ENCODE measurements around the gene ATP7B. TPM values are rescaled to one million over a fixed set of nuclear protein-coding genes. Genes with fewer than 3 reads are reported as not detected.
A peak's percentile ranks its signal among the peaks of the same experiment; 100 is the strongest.

Gene ATP7B
- total and polyA plus RNA-seq, 2 donors: 1.2 to 1.8 TPM

DNA sequence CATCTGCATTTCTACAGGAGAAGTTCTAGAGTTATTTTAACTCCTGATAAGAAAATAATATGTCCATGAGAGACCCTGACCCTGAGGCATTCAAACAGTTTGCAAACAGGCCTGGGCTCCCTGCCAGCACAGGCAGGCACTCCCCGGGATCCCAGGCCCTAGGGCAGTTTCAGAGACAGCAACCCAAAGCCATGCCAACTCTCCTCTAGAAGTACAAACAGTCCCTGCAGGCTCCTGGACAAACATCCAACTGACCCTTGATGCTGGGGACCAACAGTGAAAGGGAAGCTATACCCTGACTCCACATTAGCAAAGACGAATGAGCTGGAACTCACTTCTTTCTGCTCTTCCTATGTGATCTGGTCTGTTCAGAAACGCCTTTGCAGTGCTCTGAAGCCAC is 104.7 kb downstream of the ATP7B start:
- WGBS: 96% methylated on average over 3 of the region's 3 CpGs
- DNase-seq (ENCODE audit: low read depth in 6 of 9, low spot score in 9 of 9): no peak
- H3K9me3 ChIP-seq (ENCODE audit: control insufficient read depth in 2 of 2, insufficient read depth in 1 of 2, low read length in 1 of 2): no peaks in the 10 kb centered on the region
- no peak overlapping the region for H3K4me3 ChIP-seq (ENCODE audit: low read length in 2 of 2)
- H3K4me1 ChIP-seq (ENCODE audit: control insufficient read depth in 2 of 2, insufficient read depth in 2 of 2, low read length in 2 of 2): peaks cover 3 to 17% of the 10 kb centered on the region in 2 donors
- H3K36me3 ChIP-seq (ENCODE audit: control insufficient read depth in 2 of 2, insufficient read depth in 2 of 2, low read length in 1 of 2): no peaks in the 10 kb centered on the region
- no peaks in the 10 kb centered on the region for H3K27me3 ChIP-seq (ENCODE audit: control insufficient read depth in 2 of 2, insufficient read depth in 1 of 2, low read length in 1 of 2)
- no peak overlapping the region for H3K27ac ChIP-seq (ENCODE audit: low read depth in 1 of 2, low read length in 1 of 2)

DNA sequence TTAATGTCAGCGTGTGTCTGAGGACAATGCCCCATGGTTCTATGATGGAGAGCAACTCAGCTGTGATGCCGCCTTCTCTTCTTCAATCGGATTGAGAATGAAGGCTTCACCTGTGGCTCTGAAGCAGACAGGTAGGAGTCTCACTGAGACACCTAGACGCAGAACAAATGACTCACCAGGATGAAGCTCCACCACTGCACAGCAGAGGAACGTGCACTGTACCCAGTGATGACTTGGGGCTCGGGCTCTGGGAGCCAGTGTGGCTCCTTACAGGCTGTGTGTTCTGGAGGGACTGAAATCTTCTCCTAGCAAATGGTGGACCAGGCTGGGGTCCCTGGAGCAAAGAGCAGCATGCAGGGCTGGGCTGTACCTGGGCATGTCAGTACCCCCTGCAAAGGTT is 105.5 kb downstream of the ATP7B start:
- no peaks in the 10 kb centered on the region for H3K36me3 ChIP-seq (ENCODE audit: control insufficient read depth in 2 of 2, insufficient read depth in 2 of 2, low read length in 1 of 2)
- no peak overlapping the region for H3K4me3 ChIP-seq (ENCODE audit: low read length in 2 of 2)
- H3K4me1 ChIP-seq (ENCODE audit: control insufficient read depth in 2 of 2, insufficient read depth in 2 of 2, low read length in 2 of 2): peaks cover 3 to 17% of the 10 kb centered on the region in 2 donors
- DNase-seq (ENCODE audit: low read depth in 6 of 9, low spot score in 9 of 9): no peak
- H3K9me3 ChIP-seq (ENCODE audit: control insufficient read depth in 2 of 2, insufficient read depth in 1 of 2, low read length in 1 of 2): no peaks in the 10 kb centered on the region
- WGBS: 80% methylated on average over 6 of the region's 6 CpGs
- H3K27me3 ChIP-seq (ENCODE audit: control insufficient read depth in 2 of 2, insufficient read depth in 1 of 2, low read length in 1 of 2): no peaks in the 10 kb centered on the region
- H3K27ac ChIP-seq (ENCODE audit: low read depth in 1 of 2, low read length in 1 of 2): no peak overlapping the region

DNA sequence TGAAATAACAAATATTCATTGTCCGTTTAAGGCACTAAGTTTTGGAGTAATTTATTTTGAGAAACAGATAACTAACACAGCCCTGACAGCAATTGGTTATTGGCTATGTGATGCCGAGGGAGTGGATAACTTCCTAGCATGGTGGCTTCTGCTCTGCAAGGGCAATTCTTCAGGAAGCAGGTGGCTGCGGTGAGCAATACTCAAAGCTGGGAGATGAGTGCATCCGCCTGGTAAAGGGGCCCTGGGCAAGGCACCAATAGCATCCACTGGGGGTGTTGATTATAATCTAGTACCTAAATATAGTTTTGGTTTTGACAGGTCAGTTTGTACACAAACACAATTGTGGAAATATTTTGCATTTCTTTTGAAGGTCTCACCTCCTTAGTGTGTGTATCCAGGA is 108.5 kb downstream of the ATP7B start:
- Histone ChIP-seq H3K4me3 (ENCODE audit: low read length in 2 of 2) (no peak overlapping the region), H3K36me3 (ENCODE audit: control insufficient read depth in 2 of 2, insufficient read depth in 2 of 2, low read length in 1 of 2) (no peaks in the 10 kb centered on the region)
- WGBS: 50% methylated on average over 4 of the region's 4 CpGs

DNA sequence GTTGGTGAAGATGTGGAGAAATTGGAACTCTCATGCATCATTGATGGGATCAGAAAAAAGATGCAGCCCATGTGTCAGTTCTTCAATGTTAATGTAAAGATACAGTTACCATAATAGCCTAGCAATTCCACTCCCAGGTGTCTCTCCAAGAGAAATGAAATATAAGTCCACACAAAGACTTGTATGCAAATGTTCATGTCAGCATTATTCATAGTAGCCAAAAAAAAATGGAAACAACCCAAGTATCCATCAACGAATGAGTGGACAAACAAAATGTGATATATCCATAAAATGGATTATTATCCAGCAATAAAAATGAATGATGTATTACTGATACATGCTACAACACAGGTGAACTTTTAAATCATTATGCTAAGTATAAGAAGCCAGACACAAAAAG is 110.8 kb downstream of the ATP7B start:
- no peaks in the 10 kb centered on the region for H3K27me3 ChIP-seq (ENCODE audit: control insufficient read depth in 2 of 2, insufficient read depth in 1 of 2, low read length in 1 of 2)
- no peaks in the 10 kb centered on the region for H3K36me3 ChIP-seq (ENCODE audit: control insufficient read depth in 2 of 2, insufficient read depth in 2 of 2, low read length in 1 of 2)
- H3K4me3 ChIP-seq (ENCODE audit: low read length in 2 of 2): no peak overlapping the region
- no peak for DNase-seq (ENCODE audit: low read depth in 6 of 9, low spot score in 9 of 9)
- peaks cover 3 to 24% of the 10 kb centered on the region in 2 donors for H3K4me1 ChIP-seq (ENCODE audit: control insufficient read depth in 2 of 2, insufficient read depth in 2 of 2, low read length in 2 of 2)
- WGBS: 89% methylated on average over 1 of the region's 1 CpG
- H3K9me3 ChIP-seq (ENCODE audit: control insufficient read depth in 2 of 2, insufficient read depth in 1 of 2, low read length in 1 of 2): no peaks in the 10 kb centered on the region
- no peak overlapping the region for H3K27ac ChIP-seq (ENCODE audit: low read depth in 1 of 2, low read length in 1 of 2)

More for the DNA sequence above, 108.5 kb downstream of the ATP7B start:
- DNase-seq (ENCODE audit: low read depth in 6 of 9, low spot score in 9 of 9): peak in 3 of 9 donors; percentile 18 to 57 (median 25)
- Histone ChIP-seq H3K27ac (ENCODE audit: low read depth in 1 of 2, low read length in 1 of 2) (no peak overlapping the region), H3K27me3 (ENCODE audit: control insufficient read depth in 2 of 2, insufficient read depth in 1 of 2, low read length in 1 of 2) (no peaks in the 10 kb centered on the region), H3K4me1 (ENCODE audit: control insufficient read depth in 2 of 2, insufficient read depth in 2 of 2, low read length in 2 of 2) (peaks cover 3 to 17% of the 10 kb centered on the region in 2 donors), H3K9me3 (ENCODE audit: control insufficient read depth in 2 of 2, insufficient read depth in 1 of 2, low read length in 1 of 2) (no peaks in the 10 kb centered on the region)

DNA sequence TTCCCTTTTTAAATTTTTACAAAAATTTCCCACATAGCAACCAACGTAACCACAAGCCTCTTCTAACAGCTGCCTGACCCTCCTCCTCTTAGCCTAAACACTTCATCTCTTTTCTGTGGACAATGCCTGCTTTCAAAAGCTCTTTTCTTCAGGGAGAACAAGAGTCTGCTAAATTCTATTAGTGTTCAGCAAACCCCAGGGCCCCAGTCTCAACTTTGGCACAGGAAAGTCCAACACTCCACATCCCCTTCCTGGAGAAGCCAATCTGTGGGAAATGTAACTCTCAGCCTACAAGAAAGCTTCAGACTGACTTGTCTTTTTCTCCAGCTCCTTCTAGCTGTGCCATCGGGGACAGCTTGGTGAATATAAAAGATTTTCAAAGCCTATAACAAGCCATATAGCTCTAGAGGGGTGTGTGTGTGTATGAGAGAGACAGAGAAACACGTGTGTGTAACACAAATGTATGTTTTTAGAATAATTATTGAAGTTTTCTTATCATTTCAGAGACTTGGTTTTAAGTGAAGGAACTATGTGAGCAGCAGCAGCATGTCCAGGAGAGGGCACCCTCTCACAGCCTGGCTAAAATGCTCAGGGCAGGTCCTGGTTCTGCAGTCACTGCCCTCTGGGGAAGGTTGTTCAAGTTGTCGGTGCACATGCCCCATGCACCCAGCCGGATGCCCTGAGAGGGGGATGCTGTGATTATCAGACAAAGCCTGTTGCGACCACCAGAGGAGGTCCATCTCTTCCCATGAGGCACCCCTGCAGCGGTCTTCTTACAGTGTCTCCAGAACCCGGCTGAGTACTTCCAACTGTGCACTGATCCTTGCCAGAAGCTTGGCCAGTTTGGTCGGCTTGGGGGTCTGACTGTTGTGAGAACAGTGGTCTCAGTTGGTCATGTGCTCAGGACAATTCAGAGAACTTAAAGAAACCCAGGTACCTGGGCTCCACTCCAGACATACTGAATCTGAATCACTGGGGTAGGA is 115.1 kb downstream of the ATP7B start:
- Histone ChIP-seq H3K36me3 (ENCODE audit: control insufficient read depth in 2 of 2, insufficient read depth in 2 of 2, low read length in 1 of 2) (no peaks in the 10 kb centered on the region), H3K9me3 (ENCODE audit: control insufficient read depth in 2 of 2, insufficient read depth in 1 of 2, low read length in 1 of 2) (no peaks in the 10 kb centered on the region), H3K4me1 (ENCODE audit: control insufficient read depth in 2 of 2, insufficient read depth in 2 of 2, low read length in 2 of 2) (peaks cover 0 to 14% of the 10 kb centered on the region in 2 donors), H3K27me3 (ENCODE audit: control insufficient read depth in 2 of 2, insufficient read depth in 1 of 2, low read length in 1 of 2) (no peaks in the 10 kb centered on the region), H3K27ac (ENCODE audit: low read depth in 1 of 2, low read length in 1 of 2) (no peak overlapping the region), H3K4me3 (ENCODE audit: low read length in 2 of 2) (no peak overlapping the region)
- WGBS: 40% methylated on average over 9 of the region's 9 CpGs
- DNase-seq (ENCODE audit: low read depth in 6 of 9, low spot score in 9 of 9): peak in 3 of 9 donors; percentile 18 to 53 (median 38)

DNA sequence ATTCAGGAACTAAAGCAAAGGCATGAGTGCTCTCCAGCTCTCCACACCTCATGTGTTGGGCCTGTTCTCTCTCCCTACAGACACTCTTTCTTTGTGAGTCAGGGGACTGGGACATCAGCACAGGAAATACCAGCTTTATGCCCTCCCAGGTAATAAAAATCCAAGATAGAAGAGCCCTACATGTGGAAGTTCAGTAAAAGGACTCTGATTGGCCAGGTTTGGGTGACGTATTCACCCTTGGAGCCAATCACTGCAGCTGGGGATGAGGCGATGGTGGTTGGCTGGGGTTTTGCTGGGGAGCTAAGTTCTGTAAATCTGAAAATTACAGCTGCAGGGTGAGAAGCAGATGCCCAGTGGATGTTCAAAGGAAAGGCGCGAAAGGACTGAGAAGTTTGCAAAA is 117.0 kb downstream of the ATP7B start:
- Histone ChIP-seq H3K9me3 (ENCODE audit: control insufficient read depth in 2 of 2, insufficient read depth in 1 of 2, low read length in 1 of 2) (peaks cover 0 to 6% of the 10 kb centered on the region in 2 donors), H3K36me3 (ENCODE audit: control insufficient read depth in 2 of 2, insufficient read depth in 2 of 2, low read length in 1 of 2) (no peaks in the 10 kb centered on the region), H3K27ac (ENCODE audit: low read depth in 1 of 2, low read length in 1 of 2) (no peak overlapping the region), H3K4me1 (ENCODE audit: control insufficient read depth in 2 of 2, insufficient read depth in 2 of 2, low read length in 2 of 2) (peaks cover 0 to 14% of the 10 kb centered on the region in 2 donors), H3K27me3 (ENCODE audit: control insufficient read depth in 2 of 2, insufficient read depth in 1 of 2, low read length in 1 of 2) (no peaks in the 10 kb centered on the region), H3K4me3 (ENCODE audit: low read length in 2 of 2) (no peak overlapping the region)
- WGBS: 96% methylated on average over 4 of the region's 4 CpGs
- no peak for DNase-seq (ENCODE audit: low read depth in 6 of 9, low spot score in 9 of 9)

DNA sequence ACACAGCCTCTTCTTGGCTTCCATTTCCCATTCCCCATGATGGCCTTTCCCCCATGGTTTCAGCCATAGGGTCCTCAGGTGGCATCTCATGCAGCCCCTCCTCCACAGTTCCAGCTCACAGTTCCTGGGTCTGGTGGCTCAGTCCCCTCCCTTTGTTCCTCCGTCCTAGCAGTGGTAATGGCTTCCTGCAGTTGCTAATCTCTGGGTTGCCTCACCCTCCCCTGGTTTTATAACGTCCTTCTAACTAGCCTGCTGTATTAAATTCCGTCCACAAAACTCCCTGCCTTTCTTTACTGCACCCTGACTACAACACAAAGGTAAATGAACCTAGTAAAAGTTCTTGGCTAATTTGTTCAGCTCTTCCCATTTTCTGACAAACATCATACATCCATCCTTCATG is 118.6 kb downstream of the ATP7B start:
- peaks cover 0 to 14% of the 10 kb centered on the region in 2 donors for H3K4me1 ChIP-seq (ENCODE audit: control insufficient read depth in 2 of 2, insufficient read depth in 2 of 2, low read length in 2 of 2)
- 52% methylated on average over 3 of the region's 3 CpGs for WGBS
- no peaks in the 10 kb centered on the region for H3K36me3 ChIP-seq (ENCODE audit: control insufficient read depth in 2 of 2, insufficient read depth in 2 of 2, low read length in 1 of 2)
- no peaks in the 10 kb centered on the region for H3K27me3 ChIP-seq (ENCODE audit: control insufficient read depth in 2 of 2, insufficient read depth in 1 of 2, low read length in 1 of 2)
- H3K4me3 ChIP-seq (ENCODE audit: low read length in 2 of 2): no peak overlapping the region
- peaks cover 0 to 6% of the 10 kb centered on the region in 2 donors for H3K9me3 ChIP-seq (ENCODE audit: control insufficient read depth in 2 of 2, insufficient read depth in 1 of 2, low read length in 1 of 2)
- DNase-seq (ENCODE audit: low read depth in 6 of 9, low spot score in 9 of 9): no peak
- H3K27ac ChIP-seq (ENCODE audit: low read depth in 1 of 2, low read length in 1 of 2): no peak overlapping the region

DNA sequence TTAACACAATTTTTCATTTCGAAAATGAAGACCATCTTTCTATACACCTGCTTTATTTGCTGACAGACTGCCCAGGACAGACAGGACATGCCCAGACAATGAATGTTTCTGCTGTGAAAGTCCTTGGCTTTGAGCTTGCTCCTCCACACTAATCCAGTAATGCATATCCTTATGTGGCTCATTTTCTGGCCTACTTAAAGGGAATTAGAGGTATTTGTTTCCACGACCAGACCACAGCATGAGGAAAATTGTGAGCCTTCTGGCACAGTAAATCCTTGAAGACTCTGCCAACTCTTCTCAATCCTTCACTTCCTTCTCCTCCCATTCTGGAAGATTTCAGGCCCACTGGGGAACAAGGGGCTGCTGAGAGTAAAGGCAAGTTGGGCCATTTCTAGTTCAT is 123.8 kb downstream of the ATP7B start:
- peaks cover 0 to 17% of the 10 kb centered on the region in 2 donors for H3K9me3 ChIP-seq (ENCODE audit: control insufficient read depth in 2 of 2, insufficient read depth in 1 of 2, low read length in 1 of 2)
- no peak for DNase-seq (ENCODE audit: low read depth in 6 of 9, low spot score in 9 of 9)
- H3K36me3 ChIP-seq (ENCODE audit: control insufficient read depth in 2 of 2, insufficient read depth in 2 of 2, low read length in 1 of 2): no peaks in the 10 kb centered on the region
- no peaks in the 10 kb centered on the region for H3K4me1 ChIP-seq (ENCODE audit: control insufficient read depth in 2 of 2, insufficient read depth in 2 of 2, low read length in 2 of 2)
- no peaks in the 10 kb centered on the region for H3K27me3 ChIP-seq (ENCODE audit: control insufficient read depth in 2 of 2, insufficient read depth in 1 of 2, low read length in 1 of 2)
- H3K4me3 ChIP-seq (ENCODE audit: low read length in 2 of 2): no peak overlapping the region
- no peak overlapping the region for H3K27ac ChIP-seq (ENCODE audit: low read depth in 1 of 2, low read length in 1 of 2)
- WGBS: 98% methylated on average over 2 of the region's 2 CpGs

DNA sequence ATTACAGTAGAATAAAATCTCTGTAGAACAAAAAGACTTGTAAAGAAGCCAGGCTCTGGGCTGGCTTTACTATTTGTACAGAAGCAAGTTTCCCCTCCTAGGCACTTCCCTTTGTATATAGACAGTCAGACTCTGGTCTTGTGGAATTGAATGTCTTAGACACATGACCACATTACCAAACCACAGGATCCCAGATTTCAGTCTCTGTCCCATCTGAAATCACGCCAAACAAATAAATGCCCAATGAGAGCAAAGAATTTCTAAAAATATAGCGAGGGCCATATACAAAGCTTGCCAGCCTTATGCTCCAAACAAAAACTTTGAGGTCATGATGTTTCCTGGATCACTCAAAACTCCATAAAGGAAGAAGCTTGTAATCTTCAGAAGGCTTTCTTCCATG is 125.6 kb downstream of the ATP7B start:
- Histone ChIP-seq H3K36me3 (ENCODE audit: control insufficient read depth in 2 of 2, insufficient read depth in 2 of 2, low read length in 1 of 2) (no peaks in the 10 kb centered on the region), H3K4me3 (ENCODE audit: low read length in 2 of 2) (no peak overlapping the region), H3K4me1 (ENCODE audit: control insufficient read depth in 2 of 2, insufficient read depth in 2 of 2, low read length in 2 of 2) (no peaks in the 10 kb centered on the region), H3K27ac (ENCODE audit: low read depth in 1 of 2, low read length in 1 of 2) (no peak overlapping the region), H3K27me3 (ENCODE audit: control insufficient read depth in 2 of 2, insufficient read depth in 1 of 2, low read length in 1 of 2) (no peaks in the 10 kb centered on the region), H3K9me3 (ENCODE audit: control insufficient read depth in 2 of 2, insufficient read depth in 1 of 2, low read length in 1 of 2) (peaks cover 0 to 17% of the 10 kb centered on the region in 2 donors)
- 91% methylated on average over 2 of the region's 2 CpGs for WGBS
- DNase-seq (ENCODE audit: low read depth in 6 of 9, low spot score in 9 of 9): no peak

All from thymus (tissue), 11 donors.